Activated CD8-positive, alpha-beta T cell treated with anti-CD3 and anti-CD28 coated beads for 36 hours (primary cell): ENCODE data around the gene KIRREL1. TPM values are rescaled to one million over a fixed set of nuclear protein-coding genes. Genes with fewer than 3 reads are reported as not detected.

Source experiments
- ATAC-seq: fragments of 200-7000 bp; cut with Tn5 transposase; one replicate; pipeline ENCODE4 v1.10.0; 2021; ENCODE audit warnings: mild to moderate bottlenecking, moderate library complexity
- CTCF ChIA-PET: fragments of 350-600 bp; sonication (Branson Sonifier 250); formaldehyde crosslinking; loops from one replicate; lab custom pipeline; 2021; ENCODE audit warnings: antibody characterized with exemption; lab: Charles Lee
- POLR2A ChIA-PET: fragments of 350-600 bp; sonication (Branson Sonifier 250); formaldehyde crosslinking; loops from one replicate; lab custom pipeline; 2021; ENCODE audit warnings: antibody characterized with exemption; lab: Charles Lee
- DNase-seq: peaks from one replicate; pipeline ENCODE4 v3.0.0-alpha.2; 2020
- H3K27ac Mint-ChIP-seq: one replicate; pipeline ENCODE4 v1.8.0; 2021; ENCODE audit warnings: mild to moderate bottlenecking, mixed read lengths
- H3K27me3 Mint-ChIP-seq: one replicate; pipeline ENCODE4 v1.8.0; 2021; ENCODE audit warnings: mixed read lengths
- H3K36me3 Mint-ChIP-seq: one replicate; pipeline ENCODE4 v1.8.0; 2021; ENCODE audit warnings: low read depth, mixed read lengths
- H3K4me1 Mint-ChIP-seq: one replicate; pipeline ENCODE4 v1.8.0; 2021; ENCODE audit warnings: low read depth, mixed read lengths
- H3K4me3 Mint-ChIP-seq: one replicate; pipeline ENCODE4 v1.8.0; 2021; ENCODE audit warnings: mild to moderate bottlenecking, moderate library complexity, mixed read lengths
- H3K9me3 Mint-ChIP-seq: one replicate; pipeline ENCODE4 v1.8.0; 2021; ENCODE audit warnings: mixed read lengths
- intact Hi-C: fragments of 100-400 bp; cut with micrococcal nuclease; formaldehyde crosslinking; loops from one replicate; pipeline ENCODE4 v1.10.0; 2022
- total RNA-seq, 2 experiments: library from RNA; stranded (reverse); gene quantifications; one replicate each; pipeline ENCODE4 v1.2.3, GENCODE V29; 2021
- TF ChIP-seq, protein P1 (sequence below): fragments of 200-600 bp; IDR thresholded peaks from one replicate; pipeline ENCODE4 v1.8.0; 2022; ENCODE audit warnings: antibody characterized with exemption, mild to moderate bottlenecking

The KIRREL1 gene
- total RNA-seq, 2 experiments from 2014 or later: 0.11 to 0.16 TPM

- ATAC-seq: no peak
- Mint-ChIP-seq H3K27me3 (peaks cover 9% of the 10 kb centered on the region), H3K27ac (no peak overlapping the region), H3K4me3 (no peak overlapping the region), H3K4me1 (no peaks in the 10 kb centered on the region), H3K9me3 (no peaks in the 10 kb centered on the region), H3K36me3 (no peaks in the 10 kb centered on the region)
- TF ChIP-seq, protein P1, sequence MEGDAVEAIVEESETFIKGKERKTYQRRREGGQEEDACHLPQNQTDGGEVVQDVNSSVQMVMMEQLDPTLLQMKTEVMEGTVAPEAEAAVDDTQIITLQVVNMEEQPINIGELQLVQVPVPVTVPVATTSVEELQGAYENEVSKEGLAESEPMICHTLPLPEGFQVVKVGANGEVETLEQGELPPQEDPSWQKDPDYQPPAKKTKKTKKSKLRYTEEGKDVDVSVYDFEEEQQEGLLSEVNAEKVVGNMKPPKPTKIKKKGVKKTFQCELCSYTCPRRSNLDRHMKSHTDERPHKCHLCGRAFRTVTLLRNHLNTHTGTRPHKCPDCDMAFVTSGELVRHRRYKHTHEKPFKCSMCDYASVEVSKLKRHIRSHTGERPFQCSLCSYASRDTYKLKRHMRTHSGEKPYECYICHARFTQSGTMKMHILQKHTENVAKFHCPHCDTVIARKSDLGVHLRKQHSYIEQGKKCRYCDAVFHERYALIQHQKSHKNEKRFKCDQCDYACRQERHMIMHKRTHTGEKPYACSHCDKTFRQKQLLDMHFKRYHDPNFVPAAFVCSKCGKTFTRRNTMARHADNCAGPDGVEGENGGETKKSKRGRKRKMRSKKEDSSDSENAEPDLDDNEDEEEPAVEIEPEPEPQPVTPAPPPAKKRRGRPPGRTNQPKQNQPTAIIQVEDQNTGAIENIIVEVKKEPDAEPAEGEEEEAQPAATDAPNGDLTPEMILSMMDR: no peak
- intact Hi-C loops: no loop called here
- DNase-seq: no peak
- ChIA-PET POLR2A (no interaction called here), CTCF (no interaction called here)
Measured at GRCh38 chr1:158062174-158062573, 68.7 kb downstream of the KIRREL1 start.

GRCh38 chr1:158067662-158068061, 74.2 kb downstream of the KIRREL1 start:
- Mint-ChIP-seq H3K36me3 (no peaks in the 10 kb centered on the region), H3K4me3 (no peak overlapping the region), H3K27me3 (peaks cover 3% of the 10 kb centered on the region), H3K9me3 (no peaks in the 10 kb centered on the region), H3K27ac (no peak overlapping the region), H3K4me1 (no peaks in the 10 kb centered on the region)
- intact Hi-C loops: no loop called here
- ChIA-PET CTCF (no interaction called here), POLR2A (no interaction called here)
- ATAC-seq: no peak
- DNase-seq: no peak
- TF ChIP-seq, protein P1: no peak

- H3K4me1 Mint-ChIP-seq: no peaks in the 10 kb centered on the region
- ATAC-seq (no peak), DNase-seq (no peak)
- H3K9me3 Mint-ChIP-seq: no peaks in the 10 kb centered on the region
- H3K36me3 Mint-ChIP-seq: no peaks in the 10 kb centered on the region
- H3K27me3 Mint-ChIP-seq: peaks cover 3% of the 10 kb centered on the region
- no peak overlapping the region for H3K4me3 Mint-ChIP-seq
- ChIA-PET CTCF (no interaction called here), POLR2A (no interaction called here)
- no peak overlapping the region for H3K27ac Mint-ChIP-seq
- intact Hi-C loops: no loop called here
- TF ChIP-seq, protein P1: no peak
Measured at GRCh38 chr1:158068918-158069317, 75.5 kb downstream of the KIRREL1 start.

- DNase-seq (peak; percentile 3), ATAC-seq (no peak)
- intact Hi-C loops: no loop called here
- Mint-ChIP-seq H3K9me3 (no peaks in the 10 kb centered on the region), H3K27ac (no peak overlapping the region), H3K27me3 (peaks cover 1% of the 10 kb centered on the region), H3K36me3 (no peaks in the 10 kb centered on the region), H3K4me1 (no peaks in the 10 kb centered on the region), H3K4me3 (no peak overlapping the region)
- TF ChIP-seq, protein P1: no peak
- ChIA-PET POLR2A (no interaction called here), CTCF (no interaction called here)
Measured at GRCh38 chr1:158071138-158071537, 77.7 kb downstream of the KIRREL1 start.

- TF ChIP-seq, protein P1: no peak
- Mint-ChIP-seq H3K9me3 (no peaks in the 10 kb centered on the region), H3K27me3 (no peaks in the 10 kb centered on the region), H3K4me1 (no peaks in the 10 kb centered on the region), H3K36me3 (no peaks in the 10 kb centered on the region), H3K4me3 (no peak overlapping the region), H3K27ac (no peak overlapping the region)
- ChIA-PET POLR2A (interaction anchor here (0.6 kb wide), 1 partner anchor 188 kb away, joined by 4 read pairs; no protein-coding TSS in a partner anchor), CTCF (interaction anchor here (1.2 kb wide), 1 partner anchor 47 kb away, joined by 3 read pairs; no protein-coding TSS in a partner anchor)
- DNase-seq (no peak), ATAC-seq (no peak)
- intact Hi-C loops: no loop called here
Measured at GRCh38 chr1:158075078-158075477, 81.6 kb downstream of the KIRREL1 start.
